Brain pericyte (primary cell): Measurements from ENCODE around the gene PRKN.
"Not testable (repeated sequence)": the region's sequence is repeated elsewhere in the genome, so short reads cannot be mapped to it uniquely, and the experiment has no call there.

Source experiments
- DNase-seq: peaks from one replicate; pipeline ENCODE4 v3.0.0-alpha.2; 2012; ENCODE audit warnings: low read depth, low spot score

The PRKN gene

GRCh38 chr6:161918109-161918531 is 809.4 kb downstream of the PRKN start:
- DNase-seq = no peak

- DNase-seq = no peak
These were observed 809.9 kb downstream of the PRKN start for GRCh38 chr6:161917645-161918044.

DNA sequence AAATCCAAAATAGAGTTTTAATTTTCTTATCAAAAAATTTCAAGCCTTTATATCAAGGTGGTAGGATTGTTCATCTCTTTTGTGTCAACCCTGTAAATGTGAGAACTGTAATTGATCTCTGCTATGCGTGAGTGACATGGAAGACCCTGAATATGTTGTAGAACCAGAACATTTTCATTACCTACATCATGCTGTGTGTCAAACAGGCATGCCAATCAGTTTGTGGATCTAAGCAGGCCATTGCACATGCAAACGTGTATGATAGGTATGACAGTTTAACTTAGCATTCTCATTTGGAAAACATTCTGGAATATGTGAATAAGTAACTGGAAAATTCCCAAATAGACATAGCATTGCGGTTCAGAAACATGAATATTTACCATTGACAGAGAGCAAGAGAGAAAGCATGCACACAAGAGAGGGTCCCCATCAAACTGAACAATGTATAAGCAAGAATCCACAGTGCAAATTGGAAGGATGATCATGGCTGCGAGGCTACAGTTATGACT is 812.1 kb downstream of the PRKN start:
- DNase-seq = no peak

GRCh38 chr6:161908872-161909271 is 818.7 kb downstream of the PRKN start:
- DNase-seq = no peak

- DNase-seq = no peak
These were observed 821.0 kb downstream of the PRKN start for GRCh38 chr6:161906571-161906970.

- DNase-seq = no peak
These were observed 823.9 kb downstream of the PRKN start for GRCh38 chr6:161903584-161904212.

DNA sequence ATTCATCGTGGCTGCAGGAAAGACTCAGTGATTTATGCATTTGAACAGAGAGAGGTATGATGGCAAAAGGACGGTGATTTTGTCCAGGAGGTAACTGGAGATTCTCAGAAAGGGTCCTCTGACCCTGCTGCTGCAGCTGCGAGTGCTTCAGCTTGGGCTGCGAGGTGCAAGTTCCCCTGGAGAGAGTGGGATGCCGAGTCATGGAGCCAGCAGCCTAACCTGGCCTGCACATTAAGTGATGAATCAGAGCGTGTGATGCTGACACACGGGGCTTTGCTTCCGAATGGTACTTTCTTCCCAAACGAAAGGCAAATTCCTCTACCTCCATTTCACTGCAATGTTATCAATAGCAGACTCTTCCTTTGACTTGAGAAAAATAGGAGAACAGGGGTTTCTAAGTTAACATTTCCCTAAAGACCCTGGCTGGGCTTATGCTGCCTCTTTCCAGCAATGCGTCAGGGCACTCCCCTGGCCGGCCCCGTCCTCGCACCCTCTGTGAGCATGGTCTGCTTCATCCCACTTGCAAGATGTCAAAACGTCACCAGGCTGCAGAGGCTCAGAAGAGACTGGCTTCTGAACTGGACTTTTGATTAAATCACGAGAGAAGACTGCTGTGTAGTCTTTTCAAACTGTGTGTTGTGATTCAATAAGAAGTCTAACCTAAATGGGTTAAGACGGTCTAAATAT is 825.7 kb downstream of the PRKN start:
- no peak for DNase-seq

GRCh38 chr6:161894436-161894835 is 833.1 kb downstream of the PRKN start:
- DNase-seq = no peak

DNA sequence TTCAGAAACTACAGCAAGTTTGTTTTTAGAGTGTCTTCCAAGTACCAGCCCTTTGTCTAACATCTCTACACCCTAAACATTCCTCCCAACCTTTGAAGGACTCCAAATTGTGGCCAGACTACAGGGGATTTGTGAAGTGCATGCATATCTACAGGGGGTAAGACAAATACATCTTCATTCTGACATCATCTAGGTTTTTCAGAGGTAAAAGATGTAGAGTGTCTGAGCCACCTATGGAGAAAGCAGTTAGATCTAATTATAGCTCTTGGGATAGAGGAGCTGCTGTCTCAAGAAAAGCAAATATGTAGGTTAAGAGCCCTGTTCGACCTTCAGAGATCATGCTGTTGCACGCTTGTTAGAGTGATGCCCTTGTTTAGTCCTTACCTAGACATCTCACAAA is 836.0 kb downstream of the PRKN start:
- DNase-seq = no peak

DNA sequence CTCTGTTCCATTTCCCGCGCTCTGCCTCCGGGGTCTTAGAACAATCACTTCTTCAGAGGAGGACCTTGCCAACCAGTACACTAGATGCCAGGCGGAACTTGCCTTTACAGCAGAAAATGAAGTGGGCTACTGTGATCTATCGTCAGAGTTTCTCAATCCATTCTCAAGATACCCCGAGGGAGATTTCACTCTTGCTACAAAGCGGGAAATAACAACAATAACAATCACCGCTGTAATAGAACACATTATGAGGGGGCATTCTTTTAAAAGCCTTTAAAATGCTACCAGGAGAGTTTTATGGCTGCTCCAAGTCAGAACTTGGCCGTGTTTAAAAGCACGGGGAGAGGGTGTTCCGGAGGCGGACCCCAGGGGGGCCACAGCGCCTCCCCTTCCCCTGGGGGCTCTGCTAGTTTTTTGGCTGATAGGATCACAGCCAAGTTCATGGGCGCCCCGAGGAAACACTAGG is 836.7 kb downstream of the PRKN start:
- no peak for DNase-seq

DNA sequence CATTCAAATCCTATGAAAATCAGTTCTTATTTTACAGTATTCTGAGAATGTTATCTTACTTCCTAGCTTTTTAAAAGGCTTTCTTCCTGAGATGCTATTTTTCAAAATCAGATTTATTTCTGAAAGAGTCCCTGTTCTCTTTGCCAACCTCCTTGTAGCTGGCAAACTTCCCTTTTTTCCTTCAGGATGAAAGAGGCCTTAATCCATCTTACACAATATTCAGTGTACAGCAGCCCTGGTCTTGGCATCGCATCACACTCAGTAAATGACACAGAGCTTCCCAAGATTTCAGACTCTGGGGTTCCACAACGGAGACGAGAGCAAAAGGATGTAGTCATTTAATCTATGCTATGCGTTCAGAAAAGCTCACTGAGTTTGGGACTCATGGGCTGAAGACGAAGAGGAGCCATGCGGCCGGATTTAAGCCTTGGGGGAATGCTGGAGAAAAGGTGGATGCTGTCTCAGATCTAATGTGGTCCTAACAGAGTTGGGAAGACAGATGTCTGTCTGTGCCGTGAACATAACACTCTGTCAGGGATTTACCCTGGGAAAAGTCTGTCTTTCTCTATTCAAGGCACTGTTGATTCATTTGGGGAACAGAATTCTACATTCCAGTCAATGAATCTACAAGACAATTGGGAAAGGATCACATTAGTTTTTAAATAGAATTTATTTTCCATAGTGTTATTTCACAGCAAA is 837.3 kb downstream of the PRKN start:
- no peak for DNase-seq

DNA sequence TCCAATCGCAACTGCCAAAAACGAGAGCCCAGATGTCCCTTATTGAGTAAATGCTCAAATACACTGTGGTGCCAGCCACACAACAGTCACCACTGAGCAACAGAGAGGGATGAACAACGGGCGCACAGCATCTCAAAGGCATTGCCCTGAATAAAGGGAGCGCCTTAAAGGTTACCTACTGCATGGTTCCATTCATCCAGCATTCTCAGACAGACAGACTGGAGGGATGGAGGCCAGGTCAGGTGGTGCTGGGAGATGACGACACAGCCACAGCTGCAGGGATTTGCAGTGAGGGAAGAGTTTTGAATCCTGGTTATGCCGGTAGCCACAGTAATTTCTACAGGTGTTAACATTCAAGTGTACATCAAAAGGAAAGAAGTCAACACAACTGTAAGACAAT is 838.2 kb downstream of the PRKN start:
- no peak for DNase-seq

DNA sequence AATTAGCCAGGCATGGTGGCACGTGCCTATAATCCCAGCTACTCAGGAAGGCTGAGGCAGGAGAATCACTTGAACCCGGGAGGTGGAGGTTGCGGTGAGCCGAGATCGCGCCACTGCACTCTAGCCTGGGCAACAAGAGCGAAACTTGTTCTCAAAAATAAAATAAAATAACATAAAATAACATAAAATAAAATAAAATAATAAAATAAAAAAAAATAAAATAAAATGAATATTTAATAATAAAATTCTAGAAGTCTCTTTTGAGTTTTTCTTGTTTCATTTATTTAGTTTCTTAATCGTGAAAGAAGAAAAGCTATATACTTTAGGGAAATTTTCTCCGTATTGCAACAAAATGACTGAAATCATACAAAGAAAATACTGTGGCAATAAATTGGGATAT is 841.0 kb downstream of the PRKN start:
- DNase-seq = not testable (repeated sequence)

DNA sequence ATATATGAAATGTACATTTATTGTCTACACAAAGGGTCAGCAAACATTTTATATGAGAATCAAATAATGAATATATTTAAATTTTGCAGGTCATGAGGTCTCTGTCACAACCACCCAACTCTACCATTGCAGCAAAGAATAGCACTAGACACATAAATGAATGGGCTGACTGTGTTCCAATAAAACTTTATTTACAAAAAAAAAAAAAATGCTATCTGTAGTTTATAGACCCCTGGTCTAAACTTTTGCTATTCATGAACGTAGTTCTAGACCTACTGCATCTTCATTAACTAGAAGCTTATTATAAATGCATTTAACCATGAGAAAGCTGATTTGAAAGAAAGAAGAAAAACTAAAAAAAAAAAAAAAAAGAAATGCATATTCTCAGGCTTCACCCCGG is 842.8 kb downstream of the PRKN start:
- no peak for DNase-seq

- no peak for DNase-seq
These were observed 845.3 kb downstream of the PRKN start for GRCh38 chr6:161882196-161882765.

- no peak for DNase-seq
These were observed 847.5 kb downstream of the PRKN start for GRCh38 chr6:161880056-161880455.

GRCh38 chr6:161876231-161876630 is 851.3 kb downstream of the PRKN start:
- DNase-seq = no peak

GRCh38 chr6:161870236-161870901 is 857.2 kb downstream of the PRKN start:
- DNase-seq = no peak

DNA sequence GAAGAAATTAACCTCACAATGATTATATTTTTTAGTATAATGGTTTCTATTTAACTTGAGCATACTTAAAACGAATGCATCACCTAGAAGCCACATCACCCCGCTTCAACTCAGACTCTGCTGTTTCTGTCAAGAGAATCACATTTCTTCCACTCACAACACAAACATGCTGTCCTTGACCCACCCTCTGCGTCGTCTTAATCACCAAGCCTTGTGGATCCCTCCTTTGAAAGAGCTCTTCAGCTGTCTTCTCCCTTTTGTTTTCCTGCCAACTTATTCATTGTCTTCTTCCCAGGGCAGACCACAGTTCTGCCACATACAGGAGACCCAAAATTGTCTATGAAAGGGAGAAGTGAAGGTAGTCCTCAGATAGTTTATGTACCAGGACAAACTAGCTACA is 858.1 kb downstream of the PRKN start:
- no peak for DNase-seq

GRCh38 chr6:161866570-161866969 is 861.0 kb downstream of the PRKN start:
- no peak for DNase-seq

- not testable (repeated sequence) for DNase-seq
These were observed 866.5 kb downstream of the PRKN start for GRCh38 chr6:161861061-161861460.

DNA sequence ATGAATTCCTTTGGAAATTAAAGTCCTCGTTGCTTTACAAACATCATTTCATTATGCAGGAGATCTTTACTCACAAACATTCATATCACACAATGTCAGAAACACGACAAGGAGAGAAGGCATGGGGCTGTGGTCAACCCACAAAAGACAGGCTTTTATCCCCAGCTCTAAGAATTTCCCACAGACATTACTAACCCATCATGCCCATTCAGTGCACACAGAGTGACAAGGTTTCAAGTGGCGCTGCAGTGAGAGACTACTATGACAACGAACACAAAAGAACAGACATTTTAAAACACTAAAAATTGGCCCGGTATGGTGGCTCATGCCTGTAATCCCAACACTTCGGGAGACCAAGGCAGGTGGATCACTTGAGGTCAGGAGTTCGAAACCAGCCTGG is 873.9 kb downstream of the PRKN start:
- no peak for DNase-seq
